ENCODE results near the gene RBP4.

- TF ChIP-seq, protein P1, sequence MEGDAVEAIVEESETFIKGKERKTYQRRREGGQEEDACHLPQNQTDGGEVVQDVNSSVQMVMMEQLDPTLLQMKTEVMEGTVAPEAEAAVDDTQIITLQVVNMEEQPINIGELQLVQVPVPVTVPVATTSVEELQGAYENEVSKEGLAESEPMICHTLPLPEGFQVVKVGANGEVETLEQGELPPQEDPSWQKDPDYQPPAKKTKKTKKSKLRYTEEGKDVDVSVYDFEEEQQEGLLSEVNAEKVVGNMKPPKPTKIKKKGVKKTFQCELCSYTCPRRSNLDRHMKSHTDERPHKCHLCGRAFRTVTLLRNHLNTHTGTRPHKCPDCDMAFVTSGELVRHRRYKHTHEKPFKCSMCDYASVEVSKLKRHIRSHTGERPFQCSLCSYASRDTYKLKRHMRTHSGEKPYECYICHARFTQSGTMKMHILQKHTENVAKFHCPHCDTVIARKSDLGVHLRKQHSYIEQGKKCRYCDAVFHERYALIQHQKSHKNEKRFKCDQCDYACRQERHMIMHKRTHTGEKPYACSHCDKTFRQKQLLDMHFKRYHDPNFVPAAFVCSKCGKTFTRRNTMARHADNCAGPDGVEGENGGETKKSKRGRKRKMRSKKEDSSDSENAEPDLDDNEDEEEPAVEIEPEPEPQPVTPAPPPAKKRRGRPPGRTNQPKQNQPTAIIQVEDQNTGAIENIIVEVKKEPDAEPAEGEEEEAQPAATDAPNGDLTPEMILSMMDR (IDR thresholded peaks at IDR 0.05), result no peak
- no peak for TF ChIP-seq POLR2A (IDR thresholded peaks at IDR 0.05)
Observed at GRCh38 chr10:93629647-93630305, 28.7 kb upstream of the RBP4 start.
